ENCODE results near the gene PCNX2.

GRCh38 chr1:233238884-233239431 lies 56.6 kb downstream of the PCNX2 start:
- 0 out of 6 replicates have a peak, but pooled peaks of 1 of the 3 experiments have one; percentile 17 for TF ChIP-seq CTCF (IDR thresholded peaks at IDR 0.05 in 2 of 3, conservative IDR thresholded peaks at IDR 0.05 in 1 of 3; ENCODE audit: borderline replicate concordance in 1 of 3, insufficient read depth in 1 of 3, low read depth in 2 of 3, low read length in 2 of 3)
- TF ChIP-seq YY1 (IDR thresholded peaks at IDR 0.05; ENCODE audit: extremely low read depth, insufficient replicate concordance, low read depth, low read length), result no peak
- TF ChIP-seq EZH2phosphoT487 (IDR thresholded peaks at IDR 0.05; ENCODE audit: borderline replicate concordance), result no peak
- TF ChIP-seq SP1 (IDR thresholded peaks at IDR 0.05; ENCODE audit: low read depth), result no peak
- peak; percentile 51 for TF ChIP-seq RAD21 (IDR thresholded peaks at IDR 0.05; ENCODE audit: low read depth)
- TF ChIP-seq POLR2A (IDR thresholded peaks at IDR 0.05; ENCODE audit: borderline replicate concordance, extremely low read depth, insufficient read depth, insufficient read length), result no peak
- TF ChIP-seq SRF (IDR thresholded peaks at IDR 0.05; ENCODE audit: low read depth), result no peak

Data from HCT116 (cell line).